NB4 (cell line): Measurements from ENCODE around the gene CDH23.

Experiments
- DNase-seq: peaks from one replicate; pipeline ENCODE4 v3.0.0; 2010; ENCODE audit warnings: low read depth
- H3K4me3 ChIP-seq: one replicate; pipeline ENCODE4 v1.5.1; 2011; ENCODE audit warnings: mild to moderate bottlenecking, low read depth, low read length, moderate library complexity
- MYC ChIP-seq: IDR thresholded peaks from 2 replicates; pipeline ENCODE4 v1.6.1; 2011; ENCODE audit warnings: low read depth, low read length
- POLR2A ChIP-seq: IDR thresholded peaks from 2 replicates; pipeline ENCODE4 v1.6.1; 2011; ENCODE audit warnings: mild to moderate bottlenecking; ENCODE audit not compliant: insufficient read length; ENCODE audit errors: extremely low read depth
- TF ChIP-seq, protein P1 (sequence below): IDR thresholded peaks from one replicate; pipeline ENCODE4 v1.5.1; 2012; ENCODE audit warnings: low read depth, low read length
- TF ChIP-seq, protein P2 (sequence below): IDR thresholded peaks from 2 replicates; pipeline ENCODE4 v1.6.1; 2011; ENCODE audit warnings: low read depth, low read length

Gene CDH23

DNA sequence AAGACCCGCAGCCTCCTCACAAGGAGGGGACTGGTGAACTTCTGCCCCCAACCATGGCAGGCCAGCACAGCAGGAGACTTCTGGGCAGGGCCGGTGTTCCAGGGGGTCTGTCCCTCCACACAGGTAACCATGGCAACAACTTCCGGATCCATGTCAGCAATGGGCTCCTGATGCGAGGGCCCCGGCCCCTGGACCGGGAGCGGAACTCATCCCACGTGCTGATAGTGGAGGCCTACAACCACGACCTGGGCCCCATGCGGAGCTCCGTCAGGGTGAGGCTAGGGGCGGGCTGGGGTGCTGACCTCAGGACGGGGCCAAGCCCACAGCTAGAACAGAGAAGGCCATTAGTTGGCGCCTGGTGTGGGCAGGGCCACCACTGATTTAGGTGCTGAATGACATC is 328.5 kb downstream of the CDH23 start:
- no peak for TF ChIP-seq POLR2A
- TF ChIP-seq, protein P1, sequence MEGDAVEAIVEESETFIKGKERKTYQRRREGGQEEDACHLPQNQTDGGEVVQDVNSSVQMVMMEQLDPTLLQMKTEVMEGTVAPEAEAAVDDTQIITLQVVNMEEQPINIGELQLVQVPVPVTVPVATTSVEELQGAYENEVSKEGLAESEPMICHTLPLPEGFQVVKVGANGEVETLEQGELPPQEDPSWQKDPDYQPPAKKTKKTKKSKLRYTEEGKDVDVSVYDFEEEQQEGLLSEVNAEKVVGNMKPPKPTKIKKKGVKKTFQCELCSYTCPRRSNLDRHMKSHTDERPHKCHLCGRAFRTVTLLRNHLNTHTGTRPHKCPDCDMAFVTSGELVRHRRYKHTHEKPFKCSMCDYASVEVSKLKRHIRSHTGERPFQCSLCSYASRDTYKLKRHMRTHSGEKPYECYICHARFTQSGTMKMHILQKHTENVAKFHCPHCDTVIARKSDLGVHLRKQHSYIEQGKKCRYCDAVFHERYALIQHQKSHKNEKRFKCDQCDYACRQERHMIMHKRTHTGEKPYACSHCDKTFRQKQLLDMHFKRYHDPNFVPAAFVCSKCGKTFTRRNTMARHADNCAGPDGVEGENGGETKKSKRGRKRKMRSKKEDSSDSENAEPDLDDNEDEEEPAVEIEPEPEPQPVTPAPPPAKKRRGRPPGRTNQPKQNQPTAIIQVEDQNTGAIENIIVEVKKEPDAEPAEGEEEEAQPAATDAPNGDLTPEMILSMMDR = no peak
- no peak for TF ChIP-seq MYC
- TF ChIP-seq, protein P2, sequence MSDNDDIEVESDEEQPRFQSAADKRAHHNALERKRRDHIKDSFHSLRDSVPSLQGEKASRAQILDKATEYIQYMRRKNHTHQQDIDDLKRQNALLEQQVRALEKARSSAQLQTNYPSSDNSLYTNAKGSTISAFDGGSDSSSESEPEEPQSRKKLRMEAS = no peak
- H3K4me3 ChIP-seq = no peak overlapping the region
- no peak for DNase-seq

DNA sequence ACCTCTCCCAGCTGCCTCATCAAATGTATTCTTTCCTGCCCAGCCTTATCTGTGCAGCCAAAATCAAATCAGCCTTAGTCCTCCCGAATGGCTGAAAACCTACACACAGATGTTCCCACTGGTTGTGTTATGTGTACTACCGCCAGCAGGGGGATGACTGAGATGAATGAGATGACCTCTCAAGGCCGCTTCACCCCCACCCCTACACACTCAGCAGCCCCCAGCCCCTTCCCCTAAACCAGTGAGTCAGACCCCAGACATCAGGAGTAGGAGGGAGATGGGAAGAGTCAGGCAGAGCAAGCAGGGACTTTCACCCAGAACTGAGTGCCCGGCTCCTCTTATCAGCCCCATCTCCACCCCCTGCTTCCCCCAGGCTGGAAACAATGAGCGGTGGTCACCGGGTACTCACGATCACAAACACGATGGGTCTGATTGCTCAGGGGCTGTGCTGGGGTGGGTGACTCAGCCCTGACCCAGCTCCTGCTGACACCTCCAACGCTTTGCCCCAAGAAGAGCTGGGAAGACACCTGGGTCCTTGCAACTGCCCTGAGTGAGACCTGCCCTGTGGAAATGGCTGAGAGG is 329.4 kb downstream of the CDH23 start:
- peak; percentile 77 for DNase-seq

GRCh38 chr10:71726580-71727104 is 329.9 kb downstream of the CDH23 start:
- DNase-seq = peak; percentile 72
- no peak overlapping the region for H3K4me3 ChIP-seq
- TF ChIP-seq, protein P2 = no peak
- peak; percentile 18; the same call in 1 of the 2 replicates for TF ChIP-seq MYC

More for the DNA sequence above, 329.4 kb downstream of the CDH23 start:
- no peak overlapping the region for H3K4me3 ChIP-seq
- TF ChIP-seq, protein P2 = no peak
- TF ChIP-seq, protein P1 = peak; percentile 39
- no peak for TF ChIP-seq MYC

GRCh38 chr10:71727105-71727737 is 330.5 kb downstream of the CDH23 start:
- TF ChIP-seq MYC (no peak), POLR2A (no peak)
- TF ChIP-seq, protein P2 = no peak
- TF ChIP-seq, protein P1 = no peak

DNA sequence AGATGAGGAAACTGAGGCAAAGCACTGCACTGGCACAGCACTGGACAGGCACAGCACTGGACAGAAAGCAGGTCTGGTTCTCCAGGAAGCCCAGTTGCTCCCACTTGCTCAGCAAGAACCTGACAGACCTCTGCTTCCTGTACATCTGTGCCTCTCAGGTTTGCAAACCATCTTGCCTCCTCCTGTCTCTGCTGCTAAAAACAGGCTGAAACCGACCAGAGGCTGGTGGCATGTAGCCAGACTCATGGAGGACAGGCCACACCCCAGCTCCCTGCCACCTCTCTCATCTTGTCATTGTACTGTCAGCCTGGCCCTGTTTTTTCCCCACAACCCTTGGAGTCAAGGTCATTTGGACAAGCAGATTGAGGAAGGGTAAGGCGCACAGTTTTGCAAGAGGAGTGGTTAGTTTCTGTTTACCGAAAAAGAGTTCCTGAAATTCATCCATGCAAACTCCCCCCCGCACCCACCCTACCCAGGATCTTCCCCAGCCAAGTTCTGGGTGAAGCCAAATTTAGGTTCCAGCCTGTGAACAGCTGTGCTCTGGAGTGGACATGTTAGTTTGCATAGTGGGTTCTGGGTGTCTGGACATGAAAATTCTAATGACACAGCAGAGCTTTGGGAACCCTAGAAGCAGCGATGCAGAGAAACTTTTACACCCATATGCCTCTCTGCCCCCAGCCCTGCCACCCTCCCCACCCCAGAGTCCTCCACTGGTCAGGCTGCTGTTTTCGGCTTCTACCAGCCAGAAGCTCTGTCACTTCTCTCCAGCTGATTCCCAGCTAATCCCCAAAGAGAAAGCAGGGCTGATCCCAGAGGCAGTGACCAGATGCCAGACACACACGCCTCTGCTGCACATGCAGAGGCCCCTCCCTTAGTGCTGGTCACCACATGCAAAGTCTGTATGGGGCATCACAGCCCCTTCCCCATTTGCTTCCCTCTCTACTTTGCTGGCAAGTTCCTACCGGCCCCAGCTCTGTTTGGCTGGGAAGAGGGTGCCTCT is 331.3 kb downstream of the CDH23 start:
- peak; percentile 59 for TF ChIP-seq MYC
- TF ChIP-seq, protein P2 = peak; percentile 62
- TF ChIP-seq, protein P1 = no peak
- no peak for TF ChIP-seq POLR2A
- DNase-seq = peak; percentile 94
- H3K4me3 ChIP-seq = no peak overlapping the region

More at GRCh38 chr10:71727105-71727737, 330.5 kb downstream of the CDH23 start:
- H3K4me3 ChIP-seq = no peak overlapping the region
- DNase-seq = no peak
